DMS153 (cell line): Measurements from ENCODE around the gene NAGK.

Source experiments
- DNase-seq: peaks from one replicate; lab custom pipeline; 2025; lab: John Stamatoyannopoulos, UW

NAGK gene

GRCh38 chr2:71108091-71108490 is 39.6 kb downstream of the NAGK start:
- no peak for DNase-seq

GRCh38 chr2:71113843-71114242 is 45.4 kb downstream of the NAGK start:
- DNase-seq: no peak

- no peak for DNase-seq
Measured at GRCh38 chr2:71117063-71117462, 48.6 kb downstream of the NAGK start.

GRCh38 chr2:71120195-71120594 is 51.7 kb downstream of the NAGK start:
- no peak for DNase-seq

- DNase-seq: no peak
Measured at GRCh38 chr2:71121479-71121878, 53.0 kb downstream of the NAGK start.

GRCh38 chr2:71122387-71123298 is 54.2 kb downstream of the NAGK start:
- DNase-seq: no peak

GRCh38 chr2:71125506-71126294 is 57.3 kb downstream of the NAGK start:
- DNase-seq: no peak

GRCh38 chr2:71126957-71127356 is 58.5 kb downstream of the NAGK start:
- no peak for DNase-seq
